ENCODE results near the gene SMIM38.

GRCh38 chr11:69193629-69194028, 37.9 kb downstream of the SMIM38 start:
- TF ChIP-seq GATA3 (IDR thresholded peaks at IDR 0.05; ENCODE audit: low read depth, low read length) (no peak), GATA2 (IDR thresholded peaks at IDR 0.05; ENCODE audit: low read depth, low read length) (no peak)
